Gastrocnemius medialis (tissue), 4 donors: Measurements from ENCODE around the gene PRAC1. TPM values are rescaled to one million over a fixed set of nuclear protein-coding genes. Genes with fewer than 3 reads are reported as not detected.
A peak's percentile ranks its signal among the peaks of the same experiment; 100 is the strongest.

Experiments
- ATAC-seq, 2 donors: fragments of 150-250 bp; one replicate each; pipeline ENCODE4 v1.9.1; 2016
- DNase-seq, 2 donors: peaks; one replicate each; pipeline ENCODE4 v3.0.0-alpha.2; 2019
- H3K27ac ChIP-seq, 4 donors: fragments of 200-600 bp; sonication (generic); 1 replicate in 1 of 4; 2 replicates in 3 of 4; pipeline ENCODE4 v1.5.1; 2016 to 2018; ENCODE audit warnings: mild to moderate bottlenecking in 2 of 4, moderate library complexity in 1 of 4
- H3K27me3 ChIP-seq, 3 donors: fragments of 200-600 bp; sonication (generic) in 2 of 3; 1 replicate in 1 of 3; 2 replicates in 2 of 3; pipeline versions ENCODE4 v1.5.1 to v1.6.0; 2016 to 2019; ENCODE audit warnings: mild to moderate bottlenecking in 1 of 3, moderate library complexity in 1 of 3
- H3K36me3 ChIP-seq, 2 donors: fragments of 200-600 bp; sonication (generic) in 1 of 2; one replicate each; pipeline ENCODE4 v1.5.1; 2017 to 2018
- H3K4me1 ChIP-seq, 2 donors: fragments of 200-600 bp; sonication (generic) in 1 of 2; one replicate each; pipeline ENCODE4 v1.5.1; 2016 to 2017; ENCODE audit warnings: mild to moderate bottlenecking in 2 of 2
- H3K4me3 ChIP-seq, 4 donors: fragments of 200-600 bp; sonication (generic) in 3 of 4; 1 replicate in 1 of 4; 2 replicates in 3 of 4; pipeline ENCODE4 v1.5.1; 2016 to 2019; ENCODE audit warnings: mild to moderate bottlenecking in 2 of 4
- H3K9me3 ChIP-seq, 3 donors: fragments of 200-600 bp; sonication (generic) in 2 of 3; 1 replicate in 1 of 3; 2 replicates in 2 of 3; pipeline ENCODE4 v1.5.1; 2016 to 2019
- CTCF ChIP-seq, 5 experiments: fragments of 450-650 bp in 3 of 5; fragments of 200-600 bp in 2 of 5; sonication (generic) in 2 of 5; IDR thresholded peaks in 4 of 5; conservative IDR thresholded peaks in 1 of 5; 1 replicate in 4 of 5; 2 replicates in 1 of 5; pipeline ENCODE4 v1.5.1; 2016 to 2019; ENCODE audit warnings: antibody characterized with exemption in 5 of 5, mild to moderate bottlenecking in 3 of 5, moderate library complexity in 3 of 5
- POLR2A ChIP-seq, 2 donors: fragments of 450-650 bp; IDR thresholded peaks; one replicate each; pipeline ENCODE4 v1.6.1; 2017; ENCODE audit warnings: antibody characterized with exemption in 2 of 2, mild to moderate bottlenecking in 2 of 2, moderate library complexity in 2 of 2
- in situ Hi-C, 4 donors: fragments of 200-750 bp; cut with MboI; loops; one replicate each; pipeline versions ENCODE4 v1.15.0 to v1.8.0; 2017; ENCODE audit warnings: low sequenced_read_pairs in 4 of 4
- intact Hi-C: fragments of 100-400 bp; cut with DNase I; formaldehyde crosslinking; loops from one replicate; pipeline ENCODE4 v1.15.1; 2023; ENCODE audit warnings: low total_unique reads
- total RNA-seq, 4 donors: library from RNA; depleted of rRNA; stranded (reverse); fragments of >200 nt; gene quantifications; one replicate each; pipeline versions ENCODE4 v1.1.0 to v1.2.3, GENCODE V29; 2016

The PRAC1 gene
- total RNA-seq, 4 donors from 2014 or later: not detected

GRCh38 chr17:48679385-48680096 is 42.8 kb downstream of the PRAC1 start:
- TF ChIP-seq POLR2A (IDR thresholded peaks at IDR 0.05): no peak
- no peak for TF ChIP-seq CTCF (IDR thresholded peaks at IDR 0.05 in 4 of 5, conservative IDR thresholded peaks at IDR 0.05 in 1 of 5)
- no peaks in the 10 kb centered on the region for H3K9me3 ChIP-seq
- DNase-seq: no peak
- H3K36me3 ChIP-seq: no peaks in the 10 kb centered on the region
- ATAC-seq: no peak
- intact Hi-C loops (loop anchor here (5.0 kb wide), 1 partner anchor 353 kb away; no protein-coding TSS in a partner anchor), in situ Hi-C loops (loop anchor here (5.0 to 10.0 kb wide), 4 partner anchors 105 to 205 kb away; no protein-coding TSS in a partner anchor)
- no peak overlapping the region for H3K4me3 ChIP-seq
- H3K27ac ChIP-seq: no peak overlapping the region
- peaks cover 5 to 16% (median 10%) of the 10 kb centered on the region in 3 donors for H3K27me3 ChIP-seq
- H3K4me1 ChIP-seq: peaks cover 0 to 4% of the 10 kb centered on the region in 2 donors

GRCh38 chr17:48678141-48678971 is 44.0 kb downstream of the PRAC1 start:
- intact Hi-C loops: loop anchor here (5.0 kb wide), 1 partner anchor 354 kb away; no protein-coding TSS in a partner anchor
- peak; percentile 39 to 71 for ATAC-seq
- Histone ChIP-seq H3K27me3 (peaks cover 5 to 20% (median 10%) of the 10 kb centered on the region in 3 donors), H3K9me3 (no peaks in the 10 kb centered on the region), H3K36me3 (no peaks in the 10 kb centered on the region), H3K4me3 (no peak overlapping the region), H3K27ac (no peak overlapping the region), H3K4me1 (peaks cover 0 to 4% of the 10 kb centered on the region in 2 donors)
- DNase-seq: peak; percentile 7 to 29
- no peak for TF ChIP-seq POLR2A (IDR thresholded peaks at IDR 0.05)
- peak; percentile 64 to 93 (median 84) for TF ChIP-seq CTCF (IDR thresholded peaks at IDR 0.05 in 4 of 5, conservative IDR thresholded peaks at IDR 0.05 in 1 of 5)
- in situ Hi-C loops: loop anchor here in 3 of 4 donors (5.0 to 10.0 kb wide), 3 partner anchors 106 to 206 kb away; no protein-coding TSS in a partner anchor

- DNase-seq: no peak
- peaks cover 0 to 4% of the 10 kb centered on the region in 2 donors for H3K4me1 ChIP-seq
- intact Hi-C loops: loop anchor here (5.0 kb wide), 1 partner anchor 355 kb away; no protein-coding TSS in a partner anchor
- H3K9me3 ChIP-seq: no peaks in the 10 kb centered on the region
- peaks cover 5 to 26% (median 10%) of the 10 kb centered on the region in 3 donors for H3K27me3 ChIP-seq
- H3K36me3 ChIP-seq: no peaks in the 10 kb centered on the region
- H3K27ac ChIP-seq: no peak overlapping the region
- in situ Hi-C loops: loop anchor here in 3 of 4 donors (5.0 to 10.0 kb wide), 3 partner anchors 108 to 208 kb away; no protein-coding TSS in a partner anchor
- ATAC-seq: no peak
- no peak for TF ChIP-seq CTCF (IDR thresholded peaks at IDR 0.05 in 4 of 5, conservative IDR thresholded peaks at IDR 0.05 in 1 of 5)
- no peak for TF ChIP-seq POLR2A (IDR thresholded peaks at IDR 0.05)
- H3K4me3 ChIP-seq: no peak overlapping the region
Observed at GRCh38 chr17:48676963-48677558, 45.3 kb downstream of the PRAC1 start.

GRCh38 chr17:48672340-48672739 is 50.0 kb downstream of the PRAC1 start:
- H3K4me1 ChIP-seq: no peaks in the 10 kb centered on the region
- intact Hi-C loops: loop anchor here (5.0 kb wide), 1 partner anchor 120 kb away; no protein-coding TSS in a partner anchor
- DNase-seq: no peak
- no peaks in the 10 kb centered on the region for H3K9me3 ChIP-seq
- peak overlapping the region in 1 of 4 donors; percentile 42 for H3K4me3 ChIP-seq
- no peak overlapping the region for H3K27ac ChIP-seq
- TF ChIP-seq POLR2A (IDR thresholded peaks at IDR 0.05) (no peak), CTCF (IDR thresholded peaks at IDR 0.05 in 4 of 5, conservative IDR thresholded peaks at IDR 0.05 in 1 of 5) (no peak)
- peaks cover 0 to 25% (median 12%) of the 10 kb centered on the region in 3 donors for H3K27me3 ChIP-seq
- in situ Hi-C loops: loop anchor here (5.0 to 25.0 kb wide), 4 partner anchors 112 to 215 kb away; partner anchors contain the start of gene ATP5MC1 (in 1 of the 4)
- H3K36me3 ChIP-seq: no peaks in the 10 kb centered on the region
- ATAC-seq: no peak
